ENCODE data around the gene ERCC1. TPM values are rescaled to one million over a fixed set of nuclear protein-coding genes. Genes with fewer than 3 reads are reported as not detected.

Gene ERCC1
- polyA plus RNA-seq, 1 donor from 2014 or later = 69.2 TPM

DNA sequence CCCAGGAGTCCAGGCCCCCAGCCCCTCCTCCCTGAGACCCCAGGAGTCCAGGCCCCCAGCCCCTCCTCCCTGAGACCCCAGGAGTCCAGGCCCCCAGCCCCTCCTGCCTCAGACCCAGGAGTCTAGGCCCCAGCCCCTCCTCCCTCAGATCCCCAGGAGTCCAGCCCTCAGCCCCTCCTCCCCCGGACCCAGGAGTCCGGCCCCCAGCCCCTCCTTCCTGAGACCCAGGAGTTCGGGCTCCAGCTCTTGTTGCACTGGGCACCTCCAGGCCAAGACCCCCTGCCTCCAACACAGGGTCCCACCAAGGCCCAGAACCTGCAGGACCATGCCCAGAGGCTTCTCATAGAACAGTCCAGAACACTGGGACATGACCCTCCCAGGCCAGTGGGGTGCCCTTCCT lies 3.8 kb downstream of the ERCC1 start:
- Histone ChIP-seq H3K4me2 (ENCODE audit: low read length) (no peak overlapping the region), H3K79me2 (replicated peaks; ENCODE audit: insufficient read depth, low read length) (peaks cover 4% of the 10 kb centered on the region), H3K4me3 (ENCODE audit: low read length) (no peak overlapping the region), H3K9me2 (ENCODE audit: insufficient read depth, low read length) (no peaks in the 10 kb centered on the region), H3K9me3 (ENCODE audit: low read length) (no peaks in the 10 kb centered on the region), H4K20me1 (ENCODE audit: insufficient read depth) (no peaks in the 10 kb centered on the region), H3K9ac (ENCODE audit: low read length) (no peak overlapping the region), H3K27me3 (ENCODE audit: insufficient read depth, low read depth, low read length) (no peaks in the 10 kb centered on the region), H3K27ac (ENCODE audit: low read length) (no peak overlapping the region), H3F3A (ENCODE audit: insufficient read depth, low read length, poor library complexity, severe bottlenecking) (no peaks in the 10 kb centered on the region), H2AFZ (ENCODE audit: low read depth, low read length) (no peak overlapping the region), H3K36me3 (ENCODE audit: insufficient read depth, low read length) (no peaks in the 10 kb centered on the region)
- TF ChIP-seq, protein P1, sequence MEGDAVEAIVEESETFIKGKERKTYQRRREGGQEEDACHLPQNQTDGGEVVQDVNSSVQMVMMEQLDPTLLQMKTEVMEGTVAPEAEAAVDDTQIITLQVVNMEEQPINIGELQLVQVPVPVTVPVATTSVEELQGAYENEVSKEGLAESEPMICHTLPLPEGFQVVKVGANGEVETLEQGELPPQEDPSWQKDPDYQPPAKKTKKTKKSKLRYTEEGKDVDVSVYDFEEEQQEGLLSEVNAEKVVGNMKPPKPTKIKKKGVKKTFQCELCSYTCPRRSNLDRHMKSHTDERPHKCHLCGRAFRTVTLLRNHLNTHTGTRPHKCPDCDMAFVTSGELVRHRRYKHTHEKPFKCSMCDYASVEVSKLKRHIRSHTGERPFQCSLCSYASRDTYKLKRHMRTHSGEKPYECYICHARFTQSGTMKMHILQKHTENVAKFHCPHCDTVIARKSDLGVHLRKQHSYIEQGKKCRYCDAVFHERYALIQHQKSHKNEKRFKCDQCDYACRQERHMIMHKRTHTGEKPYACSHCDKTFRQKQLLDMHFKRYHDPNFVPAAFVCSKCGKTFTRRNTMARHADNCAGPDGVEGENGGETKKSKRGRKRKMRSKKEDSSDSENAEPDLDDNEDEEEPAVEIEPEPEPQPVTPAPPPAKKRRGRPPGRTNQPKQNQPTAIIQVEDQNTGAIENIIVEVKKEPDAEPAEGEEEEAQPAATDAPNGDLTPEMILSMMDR (IDR thresholded peaks at IDR 0.05; ENCODE audit: poor library complexity, severe bottlenecking) = no peak
- TF ChIP-seq RAD21 (conservative IDR thresholded peaks at IDR 0.05) (no peak), EZH2 (IDR thresholded peaks at IDR 0.05; ENCODE audit: borderline replicate concordance, insufficient read depth, low read length, poor library complexity, severe bottlenecking) (no peak), EP300 (conservative IDR thresholded peaks at IDR 0.05; ENCODE audit: poor library complexity, severe bottlenecking) (no peak), POLR2AphosphoS5 (IDR thresholded peaks at IDR 0.05) (no peak), SMC3 (conservative IDR thresholded peaks at IDR 0.05; ENCODE audit: poor library complexity) (no peak), MXI1 (conservative IDR thresholded peaks at IDR 0.05; ENCODE audit: poor library complexity, severe bottlenecking) (no peak), TAF1 (IDR thresholded peaks at IDR 0.05; ENCODE audit: low read depth) (no peak)
- TF ChIP-seq, protein P2, sequence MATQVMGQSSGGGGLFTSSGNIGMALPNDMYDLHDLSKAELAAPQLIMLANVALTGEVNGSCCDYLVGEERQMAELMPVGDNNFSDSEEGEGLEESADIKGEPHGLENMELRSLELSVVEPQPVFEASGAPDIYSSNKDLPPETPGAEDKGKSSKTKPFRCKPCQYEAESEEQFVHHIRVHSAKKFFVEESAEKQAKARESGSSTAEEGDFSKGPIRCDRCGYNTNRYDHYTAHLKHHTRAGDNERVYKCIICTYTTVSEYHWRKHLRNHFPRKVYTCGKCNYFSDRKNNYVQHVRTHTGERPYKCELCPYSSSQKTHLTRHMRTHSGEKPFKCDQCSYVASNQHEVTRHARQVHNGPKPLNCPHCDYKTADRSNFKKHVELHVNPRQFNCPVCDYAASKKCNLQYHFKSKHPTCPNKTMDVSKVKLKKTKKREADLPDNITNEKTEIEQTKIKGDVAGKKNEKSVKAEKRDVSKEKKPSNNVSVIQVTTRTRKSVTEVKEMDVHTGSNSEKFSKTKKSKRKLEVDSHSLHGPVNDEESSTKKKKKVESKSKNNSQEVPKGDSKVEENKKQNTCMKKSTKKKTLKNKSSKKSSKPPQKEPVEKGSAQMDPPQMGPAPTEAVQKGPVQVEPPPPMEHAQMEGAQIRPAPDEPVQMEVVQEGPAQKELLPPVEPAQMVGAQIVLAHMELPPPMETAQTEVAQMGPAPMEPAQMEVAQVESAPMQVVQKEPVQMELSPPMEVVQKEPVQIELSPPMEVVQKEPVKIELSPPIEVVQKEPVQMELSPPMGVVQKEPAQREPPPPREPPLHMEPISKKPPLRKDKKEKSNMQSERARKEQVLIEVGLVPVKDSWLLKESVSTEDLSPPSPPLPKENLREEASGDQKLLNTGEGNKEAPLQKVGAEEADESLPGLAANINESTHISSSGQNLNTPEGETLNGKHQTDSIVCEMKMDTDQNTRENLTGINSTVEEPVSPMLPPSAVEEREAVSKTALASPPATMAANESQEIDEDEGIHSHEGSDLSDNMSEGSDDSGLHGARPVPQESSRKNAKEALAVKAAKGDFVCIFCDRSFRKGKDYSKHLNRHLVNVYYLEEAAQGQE (IDR thresholded peaks at IDR 0.05; ENCODE audit: borderline replicate concordance) = no peak

DNA sequence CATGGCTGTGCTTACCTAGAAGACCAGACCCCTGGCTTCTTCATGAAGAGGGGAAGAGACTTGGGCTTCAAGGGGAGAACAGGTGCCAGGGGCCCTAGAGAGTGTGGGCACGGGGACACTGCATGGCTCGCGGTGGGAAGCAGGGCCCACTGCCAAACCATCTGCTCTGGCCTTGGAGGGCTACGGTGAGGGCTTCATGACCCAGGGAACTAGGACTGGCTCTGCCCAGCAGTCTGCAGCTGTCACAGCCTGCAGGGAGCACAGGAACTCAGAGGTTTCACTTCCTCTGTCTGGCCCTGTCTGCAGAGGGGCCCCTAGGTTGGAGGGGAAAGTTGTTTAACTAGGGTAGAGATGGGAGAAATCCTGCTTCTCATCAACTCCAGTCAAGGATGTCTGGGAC lies 4.3 kb downstream of the ERCC1 start:
- H3K4me2 ChIP-seq (ENCODE audit: low read length) = no peak overlapping the region
- H3K27ac ChIP-seq (ENCODE audit: low read length) = no peak overlapping the region
- no peaks in the 10 kb centered on the region for H3K36me3 ChIP-seq (ENCODE audit: insufficient read depth, low read length)
- no peaks in the 10 kb centered on the region for H3K9me2 ChIP-seq (ENCODE audit: insufficient read depth, low read length)
- no peaks in the 10 kb centered on the region for H3K27me3 ChIP-seq (ENCODE audit: insufficient read depth, low read depth, low read length)
- TF ChIP-seq SMC3 (conservative IDR thresholded peaks at IDR 0.05; ENCODE audit: poor library complexity) (no peak), MXI1 (conservative IDR thresholded peaks at IDR 0.05; ENCODE audit: poor library complexity, severe bottlenecking) (no peak), POLR2AphosphoS5 (IDR thresholded peaks at IDR 0.05) (no peak), EZH2 (IDR thresholded peaks at IDR 0.05; ENCODE audit: borderline replicate concordance, insufficient read depth, low read length, poor library complexity, severe bottlenecking) (no peak), RAD21 (conservative IDR thresholded peaks at IDR 0.05) (no peak), TAF1 (IDR thresholded peaks at IDR 0.05; ENCODE audit: low read depth) (no peak), EP300 (conservative IDR thresholded peaks at IDR 0.05; ENCODE audit: poor library complexity, severe bottlenecking) (no peak)
- TF ChIP-seq, protein P2 (IDR thresholded peaks at IDR 0.05; ENCODE audit: borderline replicate concordance) = no peak
- TF ChIP-seq, protein P1 (IDR thresholded peaks at IDR 0.05; ENCODE audit: poor library complexity, severe bottlenecking) = no peak
- H3F3A ChIP-seq (ENCODE audit: insufficient read depth, low read length, poor library complexity, severe bottlenecking) = no peaks in the 10 kb centered on the region
- H3K9me3 ChIP-seq (ENCODE audit: low read length) = no peaks in the 10 kb centered on the region
- no peak overlapping the region for H2AFZ ChIP-seq (ENCODE audit: low read depth, low read length)
- no peak overlapping the region for H3K4me3 ChIP-seq (ENCODE audit: low read length)
- no peak overlapping the region for H3K9ac ChIP-seq (ENCODE audit: low read length)
- H3K79me2 ChIP-seq (replicated peaks; ENCODE audit: insufficient read depth, low read length) = peaks cover 4% of the 10 kb centered on the region
- no peaks in the 10 kb centered on the region for H4K20me1 ChIP-seq (ENCODE audit: insufficient read depth)

Measured in neural cell (in vitro differentiated cells).